Mesenchymal stem cell (in vitro differentiated cells and primary cell): ENCODE data around the gene EPSTI1.
A peak's percentile ranks its signal among the peaks of the same experiment; 100 is the strongest.
"Not testable (repeated sequence)": the region's sequence is repeated elsewhere in the genome, so short reads cannot be mapped to it uniquely, and the experiment has no call there.

Experiments used
- DNase-seq: peaks from one replicate; pipeline ENCODE4 v3.0.0-alpha.2; 2013
- H2AFZ ChIP-seq: one replicate; pipeline ENCODE4 v1.6.1; 2013; ENCODE audit warnings: low read depth, mild to moderate bottlenecking, control low read depth, inconsistent platforms, low read length, moderate library complexity
- H2AK5ac ChIP-seq: 2 replicates; pipeline ENCODE4 v1.6.1; 2013; ENCODE audit warnings: low read length, moderate library complexity, mild to moderate bottlenecking, inconsistent platforms; ENCODE audit not compliant: severe bottlenecking
- H2BK120ac ChIP-seq: one replicate; pipeline ENCODE4 v1.6.1; 2013; ENCODE audit warnings: low read depth, mild to moderate bottlenecking, inconsistent platforms, low read length, moderate library complexity
- H2BK12ac ChIP-seq, 2 experiments: one replicate each; pipeline ENCODE4 v1.6.1; 2013; ENCODE audit warnings: inconsistent platforms in 2 of 2, low read length in 2 of 2, mild to moderate bottlenecking in 2 of 2, moderate library complexity in 2 of 2, control low read depth in 1 of 2
- H2BK15ac ChIP-seq: one replicate; pipeline ENCODE4 v1.6.1; 2013; ENCODE audit warnings: mild to moderate bottlenecking, low read depth, inconsistent platforms; ENCODE audit not compliant: poor library complexity, severe bottlenecking
- H2BK5ac ChIP-seq: 2 replicates; pipeline ENCODE4 v1.6.1; 2013; ENCODE audit warnings: low read depth, mild to moderate bottlenecking, low read length, control low read depth, inconsistent platforms; ENCODE audit not compliant: poor library complexity, severe bottlenecking
- H3K14ac ChIP-seq, 2 experiments: one replicate each; pipeline ENCODE4 v1.6.1; 2013; ENCODE audit warnings: inconsistent platforms in 2 of 2, low read length in 2 of 2, control low read depth in 1 of 2, mild to moderate bottlenecking in 1 of 2, moderate library complexity in 1 of 2
- H3K18ac ChIP-seq, 2 experiments: one replicate each; pipeline ENCODE4 v1.6.1; 2013; ENCODE audit warnings: inconsistent platforms in 2 of 2, low read length in 2 of 2, control low read depth in 1 of 2, low read depth in 1 of 2, mild to moderate bottlenecking in 1 of 2
- H3K23ac ChIP-seq, 2 experiments: one replicate each; pipeline ENCODE4 v1.6.1; 2013; ENCODE audit warnings: inconsistent platforms in 2 of 2, low read length in 2 of 2, mild to moderate bottlenecking in 2 of 2, moderate library complexity in 2 of 2, control low read depth in 1 of 2
- H3K27ac ChIP-seq: 2 replicates; pipeline ENCODE4 v1.5.1; 2013; ENCODE audit warnings: mild to moderate bottlenecking, moderate library complexity, low read length, control low read depth, inconsistent platforms; ENCODE audit not compliant: poor library complexity, severe bottlenecking
- H3K27me3 ChIP-seq, 2 experiments: 2 replicates each; pipeline versions ENCODE4 v1.6.1 to v1.7.0; 2013; ENCODE audit warnings: low read length in 2 of 2, mild to moderate bottlenecking in 2 of 2, moderate library complexity in 2 of 2, control low read depth in 1 of 2, inconsistent platforms in 1 of 2; ENCODE audit not compliant: control insufficient read depth in 1 of 2, insufficient read depth in 1 of 2
- H3K36me3 ChIP-seq, 2 experiments: 2 replicates each; pipeline versions ENCODE4 v1.6.1 to v1.7.0; 2013; ENCODE audit warnings: low read length in 2 of 2, control low read depth in 1 of 2, inconsistent platforms in 1 of 2, low read depth in 1 of 2, mild to moderate bottlenecking in 1 of 2; ENCODE audit not compliant: insufficient read depth in 2 of 2, control insufficient read depth in 1 of 2
- H3K4ac ChIP-seq, 2 experiments: one replicate each; pipeline ENCODE4 v1.6.1; 2013; ENCODE audit warnings: inconsistent platforms in 2 of 2, low read length in 2 of 2, mild to moderate bottlenecking in 2 of 2, moderate library complexity in 2 of 2, control low read depth in 1 of 2, low read depth in 1 of 2
- H3K4me1 ChIP-seq: 2 replicates; pipeline ENCODE4 v1.6.1; 2013; ENCODE audit warnings: low read depth, low read length, control low read depth; ENCODE audit not compliant: control insufficient read depth, insufficient read depth
- H3K4me2 ChIP-seq: 2 replicates; pipeline ENCODE4 v1.6.1; 2013; ENCODE audit warnings: low read length, mild to moderate bottlenecking, inconsistent platforms; ENCODE audit not compliant: poor library complexity, severe bottlenecking
- H3K4me3 ChIP-seq, 2 experiments: 2 replicates each; pipeline versions ENCODE4 v1.5.1 to v1.7.0; 2013; ENCODE audit warnings: low read length in 2 of 2, mild to moderate bottlenecking in 2 of 2, control low read depth in 1 of 2, low read depth in 1 of 2; ENCODE audit not compliant: insufficient read depth in 1 of 2
- H3K79me1 ChIP-seq: replicated peaks from 2 replicates; pipeline ENCODE4 v1.6.1; 2013; ENCODE audit warnings: mild to moderate bottlenecking, control low read depth, low read length, inconsistent platforms; ENCODE audit not compliant: poor library complexity, severe bottlenecking
- H3K9ac ChIP-seq: 2 replicates; pipeline ENCODE4 v1.7.0; 2013; ENCODE audit warnings: mild to moderate bottlenecking, low read length, moderate library complexity
- H3K9me3 ChIP-seq: 2 replicates; pipeline ENCODE4 v1.7.0; 2013; ENCODE audit warnings: mild to moderate bottlenecking, low read length; ENCODE audit not compliant: control insufficient read depth
- H4K8ac ChIP-seq: one replicate; pipeline ENCODE4 v1.6.1; 2013; ENCODE audit warnings: inconsistent platforms, mild to moderate bottlenecking, low read length, moderate library complexity
- H4K91ac ChIP-seq: one replicate; pipeline ENCODE4 v1.6.1; 2013; ENCODE audit warnings: mild to moderate bottlenecking, low read length, inconsistent platforms
- WGBS: methylation state at CpG from one replicate; pipeline ENCODE4 v1.1.7; 2013; ENCODE audit warnings: mixed read lengths; 5-methylcytosine and 5-hydroxymethylcytosine counted together

The EPSTI1 gene

DNA sequence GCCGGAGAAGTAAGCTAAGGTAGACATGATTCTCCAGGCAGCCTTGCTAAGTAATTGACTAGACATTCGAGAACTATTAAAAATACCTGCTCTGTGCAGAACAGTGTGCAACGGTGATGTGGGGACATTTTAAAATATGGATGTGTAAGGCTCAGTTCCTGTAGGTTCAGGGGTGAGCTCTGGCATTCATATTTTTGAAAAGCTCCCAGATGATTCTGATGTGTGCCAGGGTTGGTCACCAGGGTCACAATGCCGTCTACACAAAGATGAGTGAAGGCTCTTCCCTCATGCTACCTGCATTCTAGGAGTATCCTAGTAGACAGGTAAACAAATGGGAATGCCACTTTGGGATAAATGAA is 702 bp upstream of the EPSTI1 start:
- no peaks in the 10 kb centered on the region for H3K36me3 ChIP-seq
- H3K4ac ChIP-seq = no peak overlapping the region
- peaks cover 5% of the 10 kb centered on the region for H3K4me1 ChIP-seq
- whole genome bisulfite sequencing = 85% methylated on average over 4 of the region's 4 CpGs
- H3K14ac ChIP-seq = no peak overlapping the region
- no peak for DNase-seq
- no peaks in the 10 kb centered on the region for H3K27me3 ChIP-seq
- H2BK15ac ChIP-seq = no peak overlapping the region
- no peaks in the 10 kb centered on the region for H3K79me1 ChIP-seq
- H2BK120ac ChIP-seq = no peak overlapping the region
- H2AFZ ChIP-seq = no peak overlapping the region
- H2AK5ac ChIP-seq = peak overlapping the region; percentile 58
- no peak overlapping the region for H3K23ac ChIP-seq
- no peak overlapping the region for H4K91ac ChIP-seq
- no peaks in the 10 kb centered on the region for H3K9me3 ChIP-seq
- H3K18ac ChIP-seq = peak overlapping the region in 1 of 2 experiments; percentile 29
- H3K4me3 ChIP-seq = peak overlapping the region in 1 of 2 experiments; percentile 88
- H2BK12ac ChIP-seq = peak overlapping the region in 1 of 2 experiments; percentile 37
- no peak overlapping the region for H2BK5ac ChIP-seq
- no peak overlapping the region for H4K8ac ChIP-seq
- H3K9ac ChIP-seq = peak overlapping the region; percentile 93
- peak overlapping the region; percentile 76 for H3K27ac ChIP-seq
- H3K4me2 ChIP-seq = no peak overlapping the region

GRCh38 chr13:42991233-42991897 is 676 bp downstream of the EPSTI1 start:
- peak overlapping the region; percentile 45 to 88 for H3K4me3 ChIP-seq
- not testable (repeated sequence) for H3K27me3 ChIP-seq
- 94% methylated on average over 15 of the region's 15 CpGs for WGBS

DNA sequence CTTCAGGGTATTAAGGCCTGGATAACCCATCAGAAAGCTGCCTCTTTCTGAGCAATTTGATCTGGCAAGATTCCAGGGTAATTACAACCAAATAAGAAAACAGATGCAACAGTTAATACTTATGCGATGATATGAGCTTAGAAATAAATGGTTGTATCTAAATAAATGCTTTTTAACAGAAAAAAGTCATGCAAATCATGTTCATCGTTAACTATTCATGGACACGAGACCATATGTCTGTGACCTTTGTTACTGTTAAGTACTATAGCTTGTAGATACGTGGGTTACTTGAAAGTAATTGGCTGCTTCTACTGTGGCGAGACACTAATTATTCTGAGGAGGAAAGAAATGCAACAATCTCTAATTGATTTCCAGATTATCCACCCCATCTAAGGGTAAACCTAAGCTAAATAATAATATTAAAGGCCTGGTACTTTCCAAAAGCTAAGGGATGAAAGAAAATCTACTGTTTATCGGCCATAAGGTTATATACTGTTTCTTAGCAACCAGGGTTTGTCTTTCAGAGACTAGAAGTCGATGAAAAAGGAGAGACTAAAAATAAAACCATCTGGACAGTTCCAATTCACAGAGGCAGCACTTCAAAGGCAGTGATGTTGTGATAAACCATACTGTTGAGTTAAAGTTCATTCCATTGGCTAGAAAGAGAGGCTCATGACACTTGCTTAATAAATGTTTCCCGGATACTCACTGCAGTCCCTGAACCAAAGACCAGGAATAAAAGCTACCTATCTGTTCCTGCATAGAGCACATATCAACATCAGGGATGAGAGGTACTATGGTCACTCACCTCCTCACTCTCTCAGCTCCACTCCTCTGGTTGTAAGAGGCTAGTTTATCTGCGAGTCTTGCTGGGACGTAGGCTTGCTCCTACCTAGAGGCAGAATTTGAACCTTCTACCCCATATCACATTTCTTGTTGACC is 1.5 kb downstream of the EPSTI1 start:
- no peak overlapping the region for H2AFZ ChIP-seq

More at GRCh38 chr13:42991233-42991897, 676 bp downstream of the EPSTI1 start:
- peak overlapping the region; percentile 82 for H2BK15ac ChIP-seq
- H3K9ac ChIP-seq = peak overlapping the region; percentile 93
- H2BK5ac ChIP-seq = peak overlapping the region; percentile 25
- peak overlapping the region; percentile 93 for H2AFZ ChIP-seq
- peak overlapping the region; percentile 70 for H3K4me2 ChIP-seq
- H3K4me1 ChIP-seq, H3K14ac ChIP-seq, H3K79me1 ChIP-seq, H3K36me3 ChIP-seq, H4K91ac ChIP-seq, DNase-seq, H2AK5ac ChIP-seq, H3K9me3 ChIP-seq, H3K23ac ChIP-seq: not testable (repeated sequence)
- peak overlapping the region; percentile 56 for H2BK120ac ChIP-seq
- peak overlapping the region; percentile 76 for H3K27ac ChIP-seq
- H2BK12ac ChIP-seq = peak overlapping the region; percentile 11 to 89
- peak overlapping the region in 1 of 2 experiments; percentile 91 for H3K4ac ChIP-seq
- H4K8ac ChIP-seq = peak overlapping the region; percentile 85
- H3K18ac ChIP-seq = peak overlapping the region in 1 of 2 experiments; percentile 85

GRCh38 chr13:42986176-42986574 is 5.9 kb downstream of the EPSTI1 start:
- Histone ChIP-seq H3K27me3 (no peaks in the 10 kb centered on the region), H3K23ac (no peak overlapping the region), H3K79me1 (no peaks in the 10 kb centered on the region), H3K14ac (no peak overlapping the region), H3K18ac (no peak overlapping the region), H2BK12ac (no peak overlapping the region), H2BK15ac (no peak overlapping the region), H2AFZ (no peak overlapping the region), H3K4ac (no peak overlapping the region), H3K36me3 (no peaks in the 10 kb centered on the region), H3K9ac (peak overlapping the region; percentile 48), H3K4me1 (peaks cover 4% of the 10 kb centered on the region), H4K91ac (no peak overlapping the region), H2BK120ac (no peak overlapping the region), H4K8ac (no peak overlapping the region), H3K27ac (no peak overlapping the region), H3K9me3 (no peaks in the 10 kb centered on the region), H3K4me3 (peak overlapping the region in 1 of 2 experiments; percentile 26), H2AK5ac (no peak overlapping the region), H2BK5ac (no peak overlapping the region), H3K4me2 (no peak overlapping the region)
- no peak for DNase-seq
- 67% methylated on average over 3 of the region's 7 CpGs for WGBS

More for the DNA sequence above, 1.5 kb downstream of the EPSTI1 start:
- H3K9ac ChIP-seq = peak overlapping the region; percentile 93
- no peak overlapping the region for H3K18ac ChIP-seq
- no peak overlapping the region for H3K27ac ChIP-seq
- peaks cover 7% of the 10 kb centered on the region for H3K4me1 ChIP-seq
- H2BK120ac ChIP-seq = no peak overlapping the region
- WGBS = 81% methylated on average over 9 of the region's 10 CpGs
- H3K9me3 ChIP-seq = no peaks in the 10 kb centered on the region
- H2BK12ac ChIP-seq = no peak overlapping the region
- H3K36me3 ChIP-seq = no peaks in the 10 kb centered on the region
- peak; percentile 76 for DNase-seq
- H4K8ac ChIP-seq = no peak overlapping the region
- H4K91ac ChIP-seq = no peak overlapping the region
- no peak overlapping the region for H3K23ac ChIP-seq
- no peak overlapping the region for H2BK15ac ChIP-seq
- H3K14ac ChIP-seq = no peak overlapping the region
- no peaks in the 10 kb centered on the region for H3K79me1 ChIP-seq
- H3K4ac ChIP-seq = no peak overlapping the region
- no peak overlapping the region for H3K4me2 ChIP-seq
- no peaks in the 10 kb centered on the region for H3K27me3 ChIP-seq
- H2BK5ac ChIP-seq = no peak overlapping the region
- H3K4me3 ChIP-seq = peak overlapping the region in 1 of 2 experiments; percentile 88
- H2AK5ac ChIP-seq = no peak overlapping the region
